HG03108 (cell line): ENCODE results near the gene PXT1.

Experiments
- ATAC-seq: cut with Tn5 transposase; IDR thresholded peaks from one replicate; pipeline ENCODE4 v1.9.1; 2021; ENCODE audit warnings: moderate library complexity; ENCODE audit not compliant: unreplicated experiment

The PXT1 gene

DNA sequence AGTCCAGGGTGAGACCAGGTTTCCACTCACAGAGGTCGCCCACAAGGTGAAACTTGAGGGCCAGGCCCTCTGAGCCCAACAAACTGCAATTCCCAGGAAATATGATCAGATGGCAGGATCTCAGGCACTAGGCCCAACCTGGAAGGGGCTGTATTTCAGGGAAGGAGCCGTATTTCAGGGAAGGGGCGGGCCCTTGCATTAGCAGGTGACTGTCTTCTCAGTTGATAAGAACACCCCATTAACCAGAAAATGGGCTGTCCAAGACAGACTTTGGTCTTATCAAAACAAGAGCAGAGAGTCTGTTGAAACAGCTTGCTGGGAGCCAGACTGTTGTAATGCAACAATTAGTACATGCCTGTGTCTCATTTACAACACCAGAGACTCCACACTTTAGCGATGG is 95.0 kb downstream of the PXT1 start:
- no peak for ATAC-seq

DNA sequence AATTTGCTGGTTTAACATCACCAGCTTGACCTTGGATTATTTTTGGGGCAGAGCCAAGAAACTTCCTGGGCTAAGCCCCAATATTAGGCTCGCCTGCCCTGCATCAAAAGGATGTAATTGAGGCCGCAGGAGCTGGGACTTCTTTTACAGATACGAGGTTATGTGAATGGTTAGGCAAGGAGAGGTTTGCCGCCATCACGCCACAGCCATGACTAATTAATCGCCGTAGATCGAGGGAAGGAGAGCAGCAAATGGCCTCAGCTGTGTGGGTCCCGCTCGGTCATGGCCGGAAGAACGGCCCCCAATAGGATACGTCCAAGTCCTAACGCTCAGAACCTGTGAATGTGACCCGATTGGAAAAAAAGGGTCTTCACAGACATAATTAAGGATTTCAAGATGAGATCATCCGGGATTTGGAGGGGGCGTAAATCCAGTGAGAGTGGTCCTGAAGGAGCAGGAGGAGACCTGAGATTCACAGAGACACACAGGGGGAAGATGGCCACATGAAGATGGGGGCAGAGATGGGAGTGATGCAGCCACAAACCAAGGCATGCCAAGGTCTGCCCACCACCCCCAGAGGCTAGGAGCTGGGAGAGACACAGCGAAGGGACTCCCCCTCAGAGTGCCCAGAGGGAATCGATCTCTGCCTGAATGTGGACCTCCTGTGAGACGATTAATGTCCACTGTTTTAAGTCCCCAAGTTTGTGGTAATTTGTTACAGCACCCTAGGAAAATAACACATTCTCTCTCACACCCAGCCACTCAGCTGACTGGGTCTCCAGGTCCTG is 96.0 kb downstream of the PXT1 start:
- no peak for ATAC-seq

DNA sequence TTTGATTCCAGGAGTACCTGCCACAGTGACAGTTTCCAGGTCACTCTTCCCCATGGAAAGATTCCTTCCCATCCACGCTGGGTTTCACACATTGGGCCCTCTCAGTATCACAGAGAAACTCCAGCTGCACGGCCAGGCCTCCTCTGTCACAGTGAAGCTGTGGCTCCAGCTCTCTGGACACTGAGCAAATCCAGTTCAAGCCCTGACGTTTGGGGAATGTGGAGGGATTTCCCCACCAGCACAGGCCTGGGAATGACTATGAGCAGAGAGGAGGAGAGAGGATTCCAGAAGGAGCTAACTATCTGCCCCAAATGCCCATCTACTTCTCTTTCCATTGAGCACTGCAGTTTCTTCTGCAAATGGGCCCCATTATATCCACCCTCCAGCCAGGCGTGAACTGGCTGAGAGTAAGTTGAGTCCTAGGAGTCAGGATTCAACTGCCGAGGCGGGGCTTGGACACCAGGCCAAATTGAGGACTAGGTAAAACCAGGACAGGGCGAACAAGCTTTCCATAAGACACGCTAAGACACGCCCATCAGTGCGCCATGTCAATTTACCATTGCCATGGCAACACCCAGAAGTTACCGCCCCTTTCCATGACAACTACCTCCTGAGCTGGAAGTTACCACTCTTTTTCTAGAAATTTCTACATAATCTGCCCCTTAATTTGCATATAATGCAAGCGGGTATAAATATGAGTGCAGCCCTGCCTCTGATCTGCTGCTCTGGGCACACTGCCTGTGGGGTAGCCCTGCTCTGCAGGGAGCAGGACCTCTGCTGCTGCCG is 96.8 kb downstream of the PXT1 start:
- ATAC-seq: no peak

DNA sequence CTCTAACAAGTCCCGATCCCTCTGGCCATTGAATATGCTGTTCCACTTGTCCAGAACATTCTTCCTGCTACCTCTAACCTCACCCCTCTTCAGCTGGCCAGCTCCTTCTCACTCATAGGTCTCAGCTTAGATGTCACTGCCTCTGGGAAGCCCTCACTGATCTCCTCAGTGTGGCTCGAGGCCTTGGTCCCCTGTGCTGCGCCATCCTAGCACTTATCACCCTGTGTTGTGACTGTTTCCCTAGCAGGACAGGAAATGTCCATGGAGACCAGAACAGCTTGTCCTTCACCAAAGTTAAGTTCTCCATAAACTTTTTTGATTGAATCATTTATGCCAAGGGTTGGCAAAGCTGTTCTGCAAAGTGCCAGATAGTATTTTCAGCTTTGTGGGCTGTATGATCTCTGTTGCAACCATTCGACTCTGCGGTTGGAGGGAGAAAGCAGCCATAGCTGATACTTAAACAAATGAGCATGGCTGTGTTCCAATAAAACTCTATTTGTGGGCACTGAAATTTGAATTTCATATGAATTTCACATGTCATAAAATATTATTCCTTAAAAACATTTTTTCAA is 99.5 kb downstream of the PXT1 start:
- ATAC-seq: no peak

DNA sequence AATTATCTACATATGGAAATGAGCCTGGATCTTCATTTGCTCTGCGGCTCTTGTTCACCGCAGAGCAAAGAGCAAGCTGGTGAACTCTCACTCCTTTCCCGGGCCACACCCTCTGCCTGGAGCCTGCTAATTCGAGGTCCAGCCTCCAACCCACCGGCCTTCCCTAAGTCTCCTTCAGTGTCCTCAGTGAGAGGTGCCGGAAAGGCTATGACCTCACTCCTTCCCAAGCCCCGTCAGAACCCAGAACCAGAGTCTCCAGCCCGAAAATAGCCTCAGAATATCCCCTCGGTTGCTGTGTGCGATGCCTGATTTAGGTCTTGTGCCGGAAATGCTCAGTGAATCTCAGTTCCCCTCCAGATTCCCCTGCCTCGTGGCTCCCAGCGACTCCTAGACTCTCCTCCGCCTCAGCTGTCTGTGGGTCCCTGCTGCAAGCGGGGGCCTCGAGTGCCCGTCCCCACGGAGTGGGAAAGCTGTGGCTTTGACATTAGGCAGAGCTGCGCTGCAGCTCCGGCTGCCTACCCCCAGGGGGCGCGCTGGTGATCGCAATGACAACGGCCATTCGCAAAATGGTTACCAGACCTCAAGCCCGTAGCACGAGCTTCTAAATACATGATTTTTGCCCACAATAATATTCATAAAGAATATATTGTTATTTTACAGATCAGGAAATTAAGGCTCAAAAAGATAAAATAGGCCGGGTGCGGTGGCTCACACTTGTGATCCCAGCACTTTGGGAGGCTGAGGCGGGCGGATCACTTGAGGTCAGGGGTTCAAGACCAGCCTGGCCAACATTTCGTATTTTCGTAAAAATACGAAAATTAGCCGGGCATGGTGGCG is 101.8 kb downstream of the PXT1 start:
- ATAC-seq: no peak
